B cell (primary cell): ENCODE results near the gene NOXA1. TPM values are rescaled to one million over a fixed set of nuclear protein-coding genes. Genes with fewer than 3 reads are reported as not detected.

Source experiments
- ATAC-seq: fragments of 200-7000 bp; cut with Tn5 transposase; one replicate; pipeline ENCODE4 v1.10.0; 2021; ENCODE audit warnings: low read depth, mild to moderate bottlenecking, moderate number of reproducible peaks, moderate library complexity
- CTCF ChIA-PET: fragments of 350-600 bp; sonication (Branson Sonifier 250); formaldehyde crosslinking; loops from one replicate; lab custom pipeline; 2021; ENCODE audit warnings: antibody characterized with exemption, inconsistent platforms; lab: Charles Lee
- POLR2A ChIA-PET: fragments of 350-600 bp; sonication (Branson Sonifier 250); formaldehyde crosslinking; loops from one replicate; lab custom pipeline; 2021; ENCODE audit warnings: antibody characterized with exemption; lab: Charles Lee
- DNase-seq: peaks from one replicate; pipeline ENCODE4 v3.0.0; 2013
- H2AFZ ChIP-seq: 2 replicates; pipeline ENCODE4 v1.6.1; 2012; ENCODE audit warnings: mild to moderate bottlenecking, low read depth, low read length; ENCODE audit not compliant: insufficient read depth, poor library complexity, severe bottlenecking
- H3K27ac ChIP-seq, 2 donors: 1 replicate in 1 of 2; 2 replicates in 1 of 2; pipeline ENCODE4 v1.5.1; 2012 to 2013; ENCODE audit warnings: low read length in 2 of 2, mild to moderate bottlenecking in 2 of 2, moderate library complexity in 1 of 2
- H3K27me3 ChIP-seq, 4 experiments: fragments of 200-600 bp in 1 of 4; sonication (generic) in 1 of 4; replicated peaks in 1 of 4; 1 replicate in 2 of 4; 2 replicates in 2 of 4; pipeline versions ENCODE4 v1.6.1 to v1.7.0; 2013 to 2016; ENCODE audit warnings: low read length in 3 of 4, mild to moderate bottlenecking in 2 of 4, mixed read lengths in 1 of 4, moderate library complexity in 1 of 4; ENCODE audit not compliant: insufficient read depth in 4 of 4, control insufficient read depth in 3 of 4; ENCODE audit errors: control extremely low read depth in 1 of 4
- H3K36me3 ChIP-seq, 2 experiments: replicated peaks in 1 of 2; 1 replicate in 1 of 2; 2 replicates in 1 of 2; pipeline versions ENCODE4 v1.6.1 to v1.7.1; 2013; ENCODE audit warnings: low read length in 1 of 2; ENCODE audit not compliant: insufficient read depth in 2 of 2, control insufficient read depth in 1 of 2; ENCODE audit errors: control extremely low read depth in 1 of 2, extremely low read depth in 1 of 2
- H3K4me1 ChIP-seq, 2 donors: fragments of 200-600 bp in 1 of 2; sonication (generic) in 1 of 2; 1 replicate in 1 of 2; 2 replicates in 1 of 2; pipeline versions ENCODE4 v1.5.1 to v1.6.1; 2013 to 2017; ENCODE audit warnings: low read length in 2 of 2; ENCODE audit not compliant: control insufficient read depth in 2 of 2, insufficient read depth in 2 of 2
- H3K4me2 ChIP-seq: replicated peaks from 2 replicates; pipeline ENCODE3; 2012; ENCODE audit warnings: mild to moderate bottlenecking, low read depth, low read length; ENCODE audit not compliant: poor library complexity, severe bottlenecking
- H3K4me3 ChIP-seq, 5 experiments: fragments of 200-600 bp in 1 of 5; sonication (generic) in 1 of 5; 1 replicate in 3 of 5; 2 replicates in 2 of 5; pipeline versions ENCODE4 v1.5.1 to v1.7.0; 2011 to 2016; ENCODE audit warnings: low read length in 4 of 5, mild to moderate bottlenecking in 4 of 5, low read depth in 2 of 5, control low read depth in 1 of 5, moderate library complexity in 1 of 5; ENCODE audit not compliant: insufficient read depth in 1 of 5; ENCODE audit errors: control extremely low read depth in 1 of 5, extremely low read depth in 1 of 5
- H3K79me2 ChIP-seq: fragments of 200-600 bp; sonication (generic); one replicate; pipeline ENCODE4 v1.6.0; 2016; ENCODE audit warnings: low read length; ENCODE audit not compliant: control insufficient read depth, insufficient read depth
- H3K9ac ChIP-seq: fragments of 200-600 bp; sonication (generic); 2 replicates; pipeline ENCODE4 v1.6.1; 2017; ENCODE audit warnings: mild to moderate bottlenecking, low read length, moderate library complexity
- H3K9me3 ChIP-seq, 3 donors: one replicate each; pipeline versions ENCODE4 v1.6.1 to v1.7.1; 2013; ENCODE audit warnings: low read length in 2 of 3; ENCODE audit not compliant: control insufficient read depth in 2 of 3, insufficient read depth in 1 of 3; ENCODE audit errors: control extremely low read depth in 1 of 3
- H4K20me1 ChIP-seq: 2 replicates; pipeline ENCODE4 v1.6.0; 2012; ENCODE audit warnings: mild to moderate bottlenecking, low read length; ENCODE audit not compliant: insufficient read depth, control insufficient read depth, poor library complexity, severe bottlenecking
- H3K27ac Mint-ChIP-seq: one replicate; pipeline ENCODE4 v1.8.0; 2021; ENCODE audit warnings: mixed read lengths
- H3K27me3 Mint-ChIP-seq: one replicate; pipeline ENCODE4 v1.8.0; 2021; ENCODE audit warnings: mixed read lengths
- H3K4me1 Mint-ChIP-seq: one replicate; pipeline ENCODE4 v1.8.0; 2021; ENCODE audit warnings: mixed read lengths
- H3K4me3 Mint-ChIP-seq: one replicate; pipeline ENCODE4 v1.8.0; 2021; ENCODE audit warnings: mixed read lengths
- H3K9me3 Mint-ChIP-seq: one replicate; pipeline ENCODE4 v1.8.0; 2022; ENCODE audit warnings: mixed read lengths; ENCODE audit not compliant: insufficient read depth
- EZH2 ChIP-seq: IDR thresholded peaks from 2 replicates; pipeline ENCODE4 v1.6.1; 2012; ENCODE audit warnings: borderline replicate concordance, low read depth, mild to moderate bottlenecking, moderate library complexity, low read length; ENCODE audit not compliant: insufficient read depth, poor library complexity, severe bottlenecking
- WGBS: methylation state at CpG from one replicate; pipeline ENCODE4 v1.1.5; 2013; ENCODE audit warnings: missing lambda C conversion rate; ENCODE audit not compliant: insufficient coverage; 5-methylcytosine and 5-hydroxymethylcytosine counted together
- intact Hi-C: fragments of 100-400 bp; cut with micrococcal nuclease; formaldehyde crosslinking; loops from one replicate; pipeline ENCODE4 v1.10.0; 2022
- polyA plus RNA-seq: library from polyadenylated mRNA; depleted of rRNA; stranded (reverse); fragments of >200 nt; gene quantifications from 2 replicates; pipeline ENCODE4 v1.2.3, GENCODE V29; 2012
- total RNA-seq, 2 donors: library from RNA; stranded (reverse); fragments of 120-200 nt in 1 of 2; gene quantifications; 1 replicate in 1 of 2; 2 replicates in 1 of 2; pipeline versions ENCODE4 v1.2.3 to v1.2.4, GENCODE V29; 2013 to 2022
- TF ChIP-seq, protein P1 (sequence below): fragments of 200-600 bp; IDR thresholded peaks from one replicate; pipeline ENCODE4 v1.8.0; 2022; ENCODE audit warnings: antibody characterized with exemption, mild to moderate bottlenecking

The NOXA1 gene
- total and polyA plus RNA-seq, 2 donors (not counting 1 experiment from before 2014, with no cell fraction given) = 5.7 to 7.7 TPM

DNA sequence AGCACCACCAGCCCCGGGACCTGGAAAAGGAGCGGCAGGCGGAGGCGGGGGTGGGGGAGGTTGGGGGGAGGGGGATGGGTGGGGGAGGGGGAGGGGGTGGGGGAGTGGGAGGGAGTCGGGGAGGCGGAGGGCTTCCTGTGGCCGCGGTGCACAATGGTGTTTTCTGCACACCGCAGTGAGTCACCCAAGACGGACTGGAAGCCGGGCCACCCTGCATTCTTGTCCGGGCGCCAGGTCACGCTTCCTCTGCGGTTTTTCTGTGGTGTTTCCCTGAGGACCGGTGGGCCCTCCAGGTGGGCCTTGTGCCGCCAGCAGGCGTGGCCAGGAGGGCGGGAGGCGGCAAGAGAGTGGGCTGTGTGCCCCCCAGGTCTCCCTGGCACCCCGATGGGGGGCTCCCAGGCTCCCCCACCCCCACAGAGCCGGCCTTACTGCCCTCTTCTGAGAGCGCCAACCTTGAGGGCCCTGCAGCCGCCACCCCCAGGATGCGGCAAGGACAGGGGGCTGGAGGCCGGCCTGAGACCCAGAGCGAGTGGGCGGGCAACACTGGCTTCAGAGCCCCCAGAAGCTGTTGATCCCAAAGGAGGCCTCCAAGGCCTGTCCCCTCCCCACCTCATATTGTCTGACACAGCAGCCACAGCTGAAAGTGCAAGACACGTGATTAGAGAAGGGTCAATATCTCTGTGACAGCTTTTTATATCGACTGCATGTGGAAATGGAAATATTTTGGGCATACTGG lies 11.4 kb upstream of the NOXA1 start:
- intact Hi-C loops = no loop called here
- WGBS = 15% methylated on average over 22 of the region's 30 CpGs
- Mint-ChIP-seq H3K9me3 (no peaks in the 10 kb centered on the region), H3K4me1 (peaks cover 17% of the 10 kb centered on the region), H3K27me3 (no peaks in the 10 kb centered on the region), H3K4me3 (peak overlapping the region; percentile 37), H3K27ac (no peak overlapping the region)
- ATAC-seq (peak; percentile 56), DNase-seq (peak; percentile 50)
- peaks cover 18 to 27% of the 10 kb centered on the region in 2 donors for H3K4me1 ChIP-seq
- no peak overlapping the region for H3K4me3 ChIP-seq
- H3K27me3 ChIP-seq = peaks cover 0 to 24% (median 10%) of the 10 kb centered on the region in 4 experiments
- H3K27ac ChIP-seq = no peak overlapping the region
- H2AFZ ChIP-seq = no peak overlapping the region
- peak overlapping the region; percentile 65 for H3K4me2 ChIP-seq
- peaks cover 63% of the 10 kb centered on the region for H4K20me1 ChIP-seq
- peaks cover 25% of the 10 kb centered on the region for H3K79me2 ChIP-seq
- H3K36me3 ChIP-seq = no peaks in the 10 kb centered on the region
- POLR2A ChIA-PET = no interaction called here
- no peak overlapping the region for H3K9ac ChIP-seq
- peaks cover 0 to 2% (median 0%) of the 10 kb centered on the region in 3 donors for H3K9me3 ChIP-seq
- no peak for TF ChIP-seq EZH2
- TF ChIP-seq, protein P1, sequence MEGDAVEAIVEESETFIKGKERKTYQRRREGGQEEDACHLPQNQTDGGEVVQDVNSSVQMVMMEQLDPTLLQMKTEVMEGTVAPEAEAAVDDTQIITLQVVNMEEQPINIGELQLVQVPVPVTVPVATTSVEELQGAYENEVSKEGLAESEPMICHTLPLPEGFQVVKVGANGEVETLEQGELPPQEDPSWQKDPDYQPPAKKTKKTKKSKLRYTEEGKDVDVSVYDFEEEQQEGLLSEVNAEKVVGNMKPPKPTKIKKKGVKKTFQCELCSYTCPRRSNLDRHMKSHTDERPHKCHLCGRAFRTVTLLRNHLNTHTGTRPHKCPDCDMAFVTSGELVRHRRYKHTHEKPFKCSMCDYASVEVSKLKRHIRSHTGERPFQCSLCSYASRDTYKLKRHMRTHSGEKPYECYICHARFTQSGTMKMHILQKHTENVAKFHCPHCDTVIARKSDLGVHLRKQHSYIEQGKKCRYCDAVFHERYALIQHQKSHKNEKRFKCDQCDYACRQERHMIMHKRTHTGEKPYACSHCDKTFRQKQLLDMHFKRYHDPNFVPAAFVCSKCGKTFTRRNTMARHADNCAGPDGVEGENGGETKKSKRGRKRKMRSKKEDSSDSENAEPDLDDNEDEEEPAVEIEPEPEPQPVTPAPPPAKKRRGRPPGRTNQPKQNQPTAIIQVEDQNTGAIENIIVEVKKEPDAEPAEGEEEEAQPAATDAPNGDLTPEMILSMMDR = no peak
- CTCF ChIA-PET = interaction anchor here (2.2 kb wide), 1 partner anchor 11 kb away, joined by 11 read pairs; the partner anchor contains the start of genes EXD3 and NOXA1

DNA sequence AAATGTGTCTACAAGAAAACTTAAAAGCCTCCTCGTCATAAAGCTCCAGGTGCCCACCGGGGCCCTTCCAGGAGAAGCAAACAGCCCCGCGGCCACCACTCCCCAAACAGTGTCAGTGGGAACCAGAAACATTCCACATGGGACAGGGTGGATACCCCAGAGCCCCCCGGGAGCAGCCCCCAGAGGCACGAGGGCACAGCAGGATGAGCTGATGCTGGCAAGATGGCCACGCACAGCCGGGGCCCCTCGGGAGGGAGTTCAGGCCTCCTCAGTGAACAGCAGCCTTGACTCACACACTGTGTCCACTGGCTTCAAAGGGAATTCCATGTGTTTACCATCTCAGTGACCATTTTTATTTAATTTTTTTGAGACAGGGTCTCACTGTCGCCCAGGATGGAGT lies 10.8 kb upstream of the NOXA1 start:
- Histone ChIP-seq H3K27ac (no peak overlapping the region), H3K36me3 (no peaks in the 10 kb centered on the region), H3K4me2 (no peak overlapping the region), H3K9me3 (peaks cover 0 to 2% (median 0%) of the 10 kb centered on the region in 3 donors), H2AFZ (no peak overlapping the region), H3K9ac (no peak overlapping the region), H3K79me2 (peaks cover 31% of the 10 kb centered on the region), H3K4me3 (no peak overlapping the region), H3K4me1 (peaks cover 12 to 22% of the 10 kb centered on the region in 2 donors), H4K20me1 (peaks cover 63% of the 10 kb centered on the region), H3K27me3 (peaks cover 0 to 20% (median 8%) of the 10 kb centered on the region in 4 experiments)
- intact Hi-C loops = no loop called here
- H3K9me3 Mint-ChIP-seq = no peaks in the 10 kb centered on the region
- peaks cover 17% of the 10 kb centered on the region for H3K4me1 Mint-ChIP-seq
- TF ChIP-seq, protein P1 = no peak
- TF ChIP-seq EZH2 = no peak
- DNase-seq = no peak
- no peak for ATAC-seq
- H3K27ac Mint-ChIP-seq = no peak overlapping the region
- no peaks in the 10 kb centered on the region for H3K27me3 Mint-ChIP-seq
- H3K4me3 Mint-ChIP-seq = no peak overlapping the region
- ChIA-PET CTCF (interaction anchor here (2.2 kb wide), 1 partner anchor 10 kb away, joined by 11 read pairs; the partner anchor contains the start of genes EXD3 and NOXA1), POLR2A (no interaction called here)
- 80% methylated on average over 9 of the region's 10 CpGs for WGBS
